WTC11 (cell line): Measurements from ENCODE around the gene MIX23. TPM values are rescaled to one million over a fixed set of nuclear protein-coding genes. Genes with fewer than 3 reads are reported as not detected.

Experiments
- ATAC-seq: fragments of 200-7000 bp; cut with Tn5 transposase; 2 replicates; pipeline ENCODE4 v1.10.0; 2021; ENCODE audit warnings: mild to moderate bottlenecking, moderate library complexity
- CTCF ChIA-PET: fragments of 300-600 bp; sonication (Branson Sonifier 250); formaldehyde crosslinking; loops from one replicate; lab custom pipeline; 2021; ENCODE audit warnings: antibody characterized with exemption; lab: Charles Lee
- POLR2A ChIA-PET: fragments of 350-600 bp; sonication (Branson Sonifier 250); formaldehyde crosslinking; loops from one replicate; lab custom pipeline; 2021; ENCODE audit warnings: antibody characterized with exemption; lab: Charles Lee
- DNase-seq: peaks from one replicate; pipeline ENCODE4 v3.0.0; 2021; ENCODE audit warnings: low spot score
- H3K27ac Mint-ChIP-seq: 2 replicates; pipeline ENCODE4 v1.8.0; 2021; ENCODE audit warnings: mixed read lengths
- H3K27me3 Mint-ChIP-seq: 2 replicates; pipeline ENCODE4 v1.8.0; 2021; ENCODE audit warnings: low read depth, mild to moderate bottlenecking, moderate library complexity, mixed read lengths
- H3K36me3 Mint-ChIP-seq: 2 replicates; pipeline ENCODE4 v1.8.0; 2021; ENCODE audit warnings: mixed read lengths
- H3K4me1 Mint-ChIP-seq: 2 replicates; pipeline ENCODE4 v1.8.0; 2022; ENCODE audit warnings: mixed read lengths
- H3K4me3 Mint-ChIP-seq: 2 replicates; pipeline ENCODE4 v1.8.0; 2021; ENCODE audit warnings: mild to moderate bottlenecking, moderate library complexity, mixed read lengths
- H3K9me3 Mint-ChIP-seq: 2 replicates; pipeline ENCODE4 v1.8.0; 2021; ENCODE audit warnings: mixed read lengths
- CBFB ChIP-seq: sonication (generic); formaldehyde crosslinking; IDR thresholded peaks from 2 replicates; pipeline ENCODE4 v1.8.1; 2022; ENCODE audit warnings: mild to moderate bottlenecking, low read depth, missing genetic modification reagents
- CDX4 ChIP-seq: fragments of 250-450 bp; sonication (Bioruptor Pico); IDR thresholded peaks from 2 replicates; pipeline ENCODE4 v1.9.0; 2021; ENCODE audit warnings: moderate library complexity, mild to moderate bottlenecking, inconsistent platforms, borderline replicate concordance
- CREM ChIP-seq: sonication (generic); formaldehyde crosslinking; IDR thresholded peaks from 2 replicates; pipeline ENCODE4 v1.8.1; 2022; ENCODE audit warnings: mild to moderate bottlenecking, missing genetic modification reagents, moderate library complexity
- CTCF ChIP-seq: fragments of 200-600 bp; IDR thresholded peaks from 2 replicates; pipeline ENCODE4 v1.8.0; 2022; ENCODE audit warnings: antibody characterized with exemption
- ELF4 ChIP-seq: sonication (generic); formaldehyde crosslinking; IDR thresholded peaks from 2 replicates; pipeline ENCODE4 v1.8.1; 2022; ENCODE audit warnings: low read depth, mild to moderate bottlenecking, moderate library complexity, missing genetic modification reagents
- FOXK1 ChIP-seq: sonication (generic); formaldehyde crosslinking; IDR thresholded peaks from 2 replicates; pipeline ENCODE4 v1.8.0; 2022; ENCODE audit warnings: mild to moderate bottlenecking, moderate library complexity, missing genetic modification reagents
- FOXP1 ChIP-seq: sonication (generic); formaldehyde crosslinking; IDR thresholded peaks from 2 replicates; pipeline ENCODE4 v1.8.0; 2022; ENCODE audit warnings: missing genetic modification reagents, mild to moderate bottlenecking, moderate library complexity, borderline replicate concordance
- GTF2I ChIP-seq: fragments of 250-450 bp; sonication (Bioruptor Pico); conservative IDR thresholded peaks from 2 replicates; pipeline ENCODE4 v1.4.0; 2021; ENCODE audit warnings: mild to moderate bottlenecking
- IRF1 ChIP-seq: sonication (generic); formaldehyde crosslinking; IDR thresholded peaks from 2 replicates; pipeline ENCODE4 v1.8.0; 2023; ENCODE audit warnings: missing genetic modification reagents
- MLX ChIP-seq: sonication (generic); formaldehyde crosslinking; IDR thresholded peaks from 2 replicates; pipeline ENCODE4 v1.8.1; 2023; ENCODE audit warnings: mild to moderate bottlenecking, missing genetic modification reagents, moderate library complexity
- MXD4 ChIP-seq: fragments of 250-450 bp; sonication (Bioruptor Pico); IDR thresholded peaks from 2 replicates; pipeline ENCODE4 v1.8.0; 2021; ENCODE audit warnings: mild to moderate bottlenecking, moderate library complexity, borderline replicate concordance
- NFYB ChIP-seq: sonication (generic); formaldehyde crosslinking; conservative IDR thresholded peaks from 2 replicates; pipeline ENCODE4 v1.8.0; 2022; ENCODE audit warnings: low read depth, missing genetic modification reagents
- NR3C1 ChIP-seq: sonication (generic); formaldehyde crosslinking; conservative IDR thresholded peaks from 2 replicates; pipeline ENCODE4 v1.8.1; 2023; ENCODE audit warnings: low read depth, mild to moderate bottlenecking, missing genetic modification reagents
- OVOL2 ChIP-seq: fragments of 250-450 bp; sonication (Bioruptor Pico); IDR thresholded peaks from 2 replicates; pipeline ENCODE4 v1.9.0; 2021; ENCODE audit warnings: mild to moderate bottlenecking, borderline replicate concordance
- PREB ChIP-seq: sonication (generic); formaldehyde crosslinking; IDR thresholded peaks from 2 replicates; pipeline ENCODE4 v1.8.1; 2022; ENCODE audit warnings: mild to moderate bottlenecking, missing genetic modification reagents, moderate library complexity, borderline replicate concordance
- RELA ChIP-seq: sonication (generic); formaldehyde crosslinking; IDR thresholded peaks from 2 replicates; pipeline ENCODE4 v1.8.1; 2022; ENCODE audit warnings: missing genetic modification reagents, mild to moderate bottlenecking, borderline replicate concordance
- SP1 ChIP-seq: sonication (generic); formaldehyde crosslinking; conservative IDR thresholded peaks from 2 replicates; pipeline ENCODE4 v1.8.1; 2022; ENCODE audit warnings: missing genetic modification reagents
- STAT6 ChIP-seq: sonication (generic); formaldehyde crosslinking; conservative IDR thresholded peaks from 2 replicates; pipeline ENCODE4 v1.8.1; 2023; ENCODE audit warnings: mild to moderate bottlenecking, low read depth, missing genetic modification reagents, moderate library complexity
- TCF7 ChIP-seq: sonication (generic); formaldehyde crosslinking; IDR thresholded peaks from 2 replicates; pipeline ENCODE4 v1.8.0; 2022; ENCODE audit warnings: mild to moderate bottlenecking, low read depth, missing genetic modification reagents, moderate library complexity
- TEAD1 ChIP-seq: sonication (generic); formaldehyde crosslinking; IDR thresholded peaks from 2 replicates; pipeline ENCODE4 v1.8.0; 2022; ENCODE audit warnings: mild to moderate bottlenecking, missing genetic modification reagents
- TEAD4 ChIP-seq: sonication (generic); formaldehyde crosslinking; IDR thresholded peaks from 2 replicates; pipeline ENCODE4 v1.8.0; 2022; ENCODE audit warnings: mild to moderate bottlenecking, missing genetic modification reagents
- ZBTB21 ChIP-seq: sonication (generic); formaldehyde crosslinking; IDR thresholded peaks from 2 replicates; pipeline ENCODE4 v1.8.1; 2023; ENCODE audit warnings: mild to moderate bottlenecking, missing genetic modification reagents, borderline replicate concordance
- ZMAT4 ChIP-seq: fragments of 250-450 bp; sonication (Bioruptor Pico); IDR thresholded peaks from 2 replicates; pipeline ENCODE4 v1.9.0; 2021; ENCODE audit warnings: mild to moderate bottlenecking
- ZNF219 ChIP-seq: sonication (generic); formaldehyde crosslinking; IDR thresholded peaks from 2 replicates; pipeline ENCODE4 v1.8.0; 2023; ENCODE audit warnings: missing genetic modification reagents, mild to moderate bottlenecking, borderline replicate concordance
- ZNF263 ChIP-seq: sonication (generic); formaldehyde crosslinking; IDR thresholded peaks from 2 replicates; pipeline ENCODE4 v1.8.1; 2022; ENCODE audit warnings: low read depth, mild to moderate bottlenecking, moderate library complexity, missing genetic modification reagents
- ZNF396 ChIP-seq: fragments of 250-450 bp; sonication (Bioruptor Pico); IDR thresholded peaks from 2 replicates; pipeline ENCODE4 v1.8.0; 2021; ENCODE audit warnings: mild to moderate bottlenecking, moderate library complexity, borderline replicate concordance
- ZNF416 ChIP-seq: fragments of 250-450 bp; sonication (Bioruptor Pico); IDR thresholded peaks from 2 replicates; pipeline ENCODE4 v1.9.0; 2021; ENCODE audit warnings: mild to moderate bottlenecking, inconsistent platforms
- ZNF423 ChIP-seq: fragments of 250-450 bp; sonication (Bioruptor Pico); IDR thresholded peaks from 2 replicates; pipeline ENCODE4 v2.1.2; 2022; ENCODE audit warnings: mild to moderate bottlenecking, moderate library complexity
- ZNF671 ChIP-seq: fragments of 250-450 bp; sonication (Bioruptor Pico); IDR thresholded peaks from 2 replicates; pipeline ENCODE4 v1.8.0; 2021; ENCODE audit warnings: mild to moderate bottlenecking
- total RNA-seq: library from RNA; stranded (reverse); gene quantifications from 3 replicates; pipeline ENCODE4 v1.2.3, GENCODE V29; 2021

The MIX23 gene
- total RNA-seq, 1 experiment from 2014 or later, result 81.7 TPM

GRCh38 chr3:122316368-122316767 lies 66.7 kb downstream of the MIX23 start:
- TF ChIP-seq ZNF263 (CRISPR knock-in tag) (no peak), FOXP1 (CRISPR knock-in tag) (no peak), NR3C1 (CRISPR knock-in tag) (no peak), MLX (CRISPR knock-in tag) (no peak), RELA (no peak), ZNF671 (CRISPR knock-in tag) (no peak), TEAD1 (CRISPR knock-in tag) (no peak), MXD4 (CRISPR knock-in tag) (no peak), ELF4 (no peak), FOXK1 (CRISPR knock-in tag) (no peak), IRF1 (CRISPR knock-in tag) (no peak), TEAD4 (CRISPR knock-in tag) (no peak)
- TF ChIP-seq, all 79 proteins: peak for 0
- Mint-ChIP-seq H3K4me3 (no peak overlapping the region), H3K4me1 (peaks cover 16% of the 10 kb centered on the region), H3K9me3 (peaks cover 33% of the 10 kb centered on the region), H3K27ac (no peak overlapping the region), H3K36me3 (peaks cover 12% of the 10 kb centered on the region), H3K27me3 (no peaks in the 10 kb centered on the region; the same call in none of the 2 replicates)
- POLR2A ChIA-PET, result no interaction called here
- DNase-seq (no peak), ATAC-seq (no peak)
- CTCF ChIA-PET, result interaction anchor here (1.2 to 2.5 kb wide), 4 partner anchors 10 to 544 kb away, joined by 3 to 37 read pairs (median 8); no protein-coding TSS in a partner anchor

- ATAC-seq (peak; percentile 94), DNase-seq (peak; percentile 56)
- H3K36me3 Mint-ChIP-seq, result peaks cover 12% of the 10 kb centered on the region
- H3K27me3 Mint-ChIP-seq, result no peaks in the 10 kb centered on the region; the same call in none of the 2 replicates
- peaks cover 16% of the 10 kb centered on the region for H3K4me1 Mint-ChIP-seq
- H3K9me3 Mint-ChIP-seq, result peaks cover 28% of the 10 kb centered on the region
- ChIA-PET CTCF (interaction anchor here (0.6 to 2.5 kb wide), 11 partner anchors 9 to 620 kb away, joined by 3 to 37 read pairs (median 5); partner anchors contain the start of genes CSTA and FAM162A), POLR2A (no interaction called here)
- H3K4me3 Mint-ChIP-seq, result peak overlapping the region; percentile 45
- H3K27ac Mint-ChIP-seq, result no peak overlapping the region
- TF ChIP-seq CREM (CRISPR knock-in tag), result no peak
- TF ChIP-seq FOXK1 (CRISPR knock-in tag), result no peak
- no peak for TF ChIP-seq OVOL2
- no peak for TF ChIP-seq NFYB (CRISPR knock-in tag)
- no peak for TF ChIP-seq CTCF
- no peak for TF ChIP-seq ZNF396
- no peak for TF ChIP-seq ZNF416 (CRISPR knock-in tag)
- TF ChIP-seq FOXP1 (CRISPR knock-in tag), result no peak
- no peak for TF ChIP-seq GTF2I (CRISPR knock-in tag)
- TF ChIP-seq STAT6 (CRISPR knock-in tag), result no peak
- TF ChIP-seq CDX4 (CRISPR knock-in tag), result no peak
- no peak for TF ChIP-seq PREB
- TF ChIP-seq ZMAT4 (CRISPR knock-in tag), result no peak
- TF ChIP-seq TCF7, result no peak
- TF ChIP-seq ZBTB21 (CRISPR knock-in tag), result no peak
- no peak for TF ChIP-seq ZNF219 (CRISPR knock-in tag)
- no peak for TF ChIP-seq CBFB (CRISPR knock-in tag)
- TF ChIP-seq ZNF423 (CRISPR knock-in tag), result no peak
- TF ChIP-seq SP1, result no peak
Observed at GRCh38 chr3:122315619-122316018, 67.4 kb downstream of the MIX23 start.
